ENCODE results near the gene KMT2C. TPM values are rescaled to one million over a fixed set of nuclear protein-coding genes. Genes with fewer than 3 reads are reported as not detected.

KMT2C gene
- total and polyA plus RNA-seq, 2 of the 13 experiments (the other 11 are each of a cell fraction or from before 2014, with no cell fraction given) = 7.1 to 14.4 TPM

- intact Hi-C loops (cut with micrococcal nuclease; ENCODE audit: unreplicated experiment) = no loop called here
- Histone ChIP-seq H2AFZ (ENCODE audit: low read length) (no peak overlapping the region), H3K4me2 (ENCODE audit: low read depth, low read length) (no peak overlapping the region), H3K27ac (ENCODE audit: extremely low read length, insufficient read depth, low read length) (no peak overlapping the region), H3K79me2 (ENCODE audit: insufficient read depth, low read length) (peaks cover 59% of the 10 kb centered on the region), H4K20me1 (ENCODE audit: insufficient read depth, low read length) (0 out of 2 replicates have a peak, but pooled peaks cover 3% of the 10 kb centered on the region), H3K27me3 (ENCODE audit: control insufficient read depth in 1 of 2, insufficient read depth in 2 of 2, low read length in 2 of 2) (no peaks in the 10 kb centered on the region), H3K9ac (ENCODE audit: insufficient read depth, low read depth, low read length) (no peak overlapping the region), H3K4me3 (replicated peaks in 1 of 3; ENCODE audit: insufficient read depth in 1 of 3, low read depth in 2 of 3, low read length in 3 of 3) (no peak overlapping the region), H3K9me3 (ENCODE audit: low read length) (peaks cover 25% of the 10 kb centered on the region), H3K4me1 (ENCODE audit: insufficient read depth, low read length) (no peaks in the 10 kb centered on the region), H3K36me3 (replicated peaks in 1 of 2; ENCODE audit: control insufficient read depth in 1 of 2, insufficient read depth in 2 of 2, low read length in 2 of 2) (no peaks in the 10 kb centered on the region)
- POLR2A ChIA-PET = no interaction called here
- no peak for ATAC-seq
- BruUV-seq (replicated peaks) = no TSS peak
- DNase-seq (ENCODE audit: low spot score) = no peak
- FAIRE-seq = no peak
- TF ChIP-seq, protein P1, sequence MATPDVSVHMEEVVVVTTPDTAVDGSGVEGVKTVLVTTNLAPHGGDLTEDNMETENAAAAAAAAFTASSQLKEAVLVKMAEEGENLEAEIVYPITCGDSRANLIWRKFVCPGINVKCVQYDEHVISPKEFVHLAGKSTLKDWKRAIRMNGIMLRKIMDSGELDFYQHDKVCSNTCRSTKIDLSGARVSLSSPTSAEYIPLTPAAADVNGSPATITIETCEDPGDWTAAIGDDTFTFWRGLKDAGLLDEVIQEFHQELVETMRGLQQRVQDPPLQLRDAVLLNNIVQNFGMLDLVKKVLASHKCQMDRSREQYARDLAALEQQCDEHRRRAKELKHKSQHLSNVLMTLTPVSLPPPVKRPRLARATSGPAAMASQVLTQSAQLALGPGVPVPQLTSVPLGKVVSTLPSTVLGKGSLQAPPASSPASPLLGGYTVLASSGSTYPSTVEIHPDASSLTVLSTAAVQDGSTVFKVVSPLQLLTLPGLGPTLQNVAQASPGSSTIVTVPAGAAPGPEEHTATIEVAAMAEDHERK (CRISPR knock-in tag; IDR thresholded peaks at IDR 0.05; ENCODE audit: low read depth) = no peak
- TF ChIP-seq SETDB1 (CRISPR knock-in tag; IDR thresholded peaks at IDR 0.05; ENCODE audit: borderline replicate concordance) (no peak), ZKSCAN1 (IDR thresholded peaks at IDR 0.05; ENCODE audit: low read length) (no peak), ATM (IDR thresholded peaks at IDR 0.05; ENCODE audit: borderline replicate concordance) (no peak), PAX8 (CRISPR knock-in tag; IDR thresholded peaks at IDR 0.05; ENCODE audit: borderline replicate concordance) (no peak), SOX5 (CRISPR knock-in tag; IDR thresholded peaks at IDR 0.05; ENCODE audit: borderline replicate concordance) (no peak), ARHGAP35 (CRISPR knock-in tag; IDR thresholded peaks at IDR 0.05; ENCODE audit: borderline replicate concordance) (no peak), ZNF446 (CRISPR knock-in tag; IDR thresholded peaks at IDR 0.05) (no peak), ZNF550 (CRISPR knock-in tag; IDR thresholded peaks at IDR 0.05; ENCODE audit: borderline replicate concordance) (no peak), ZNF557 (CRISPR knock-in tag; IDR thresholded peaks at IDR 0.05) (no peak), JUNB (CRISPR knock-in tag; IDR thresholded peaks at IDR 0.05; ENCODE audit: borderline replicate concordance) (no peak), ADNP (CRISPR knock-in tag; IDR thresholded peaks at IDR 0.05) (no peak), TFE3 (CRISPR knock-in tag; IDR thresholded peaks at IDR 0.05) (no peak), LCORL (IDR thresholded peaks at IDR 0.05) (no peak), LCORL (CRISPR knock-in tag; IDR thresholded peaks at IDR 0.05) (no peak)
- TF ChIP-seq, protein P2, sequence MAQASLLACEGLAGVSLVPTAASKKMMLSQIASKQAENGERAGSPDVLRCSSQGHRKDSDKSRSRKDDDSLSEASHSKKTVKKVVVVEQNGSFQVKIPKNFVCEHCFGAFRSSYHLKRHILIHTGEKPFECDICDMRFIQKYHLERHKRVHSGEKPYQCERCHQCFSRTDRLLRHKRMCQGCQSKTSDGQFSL (CRISPR knock-in tag; IDR thresholded peaks at IDR 0.05) = no peak
- TF ChIP-seq, protein P3, sequence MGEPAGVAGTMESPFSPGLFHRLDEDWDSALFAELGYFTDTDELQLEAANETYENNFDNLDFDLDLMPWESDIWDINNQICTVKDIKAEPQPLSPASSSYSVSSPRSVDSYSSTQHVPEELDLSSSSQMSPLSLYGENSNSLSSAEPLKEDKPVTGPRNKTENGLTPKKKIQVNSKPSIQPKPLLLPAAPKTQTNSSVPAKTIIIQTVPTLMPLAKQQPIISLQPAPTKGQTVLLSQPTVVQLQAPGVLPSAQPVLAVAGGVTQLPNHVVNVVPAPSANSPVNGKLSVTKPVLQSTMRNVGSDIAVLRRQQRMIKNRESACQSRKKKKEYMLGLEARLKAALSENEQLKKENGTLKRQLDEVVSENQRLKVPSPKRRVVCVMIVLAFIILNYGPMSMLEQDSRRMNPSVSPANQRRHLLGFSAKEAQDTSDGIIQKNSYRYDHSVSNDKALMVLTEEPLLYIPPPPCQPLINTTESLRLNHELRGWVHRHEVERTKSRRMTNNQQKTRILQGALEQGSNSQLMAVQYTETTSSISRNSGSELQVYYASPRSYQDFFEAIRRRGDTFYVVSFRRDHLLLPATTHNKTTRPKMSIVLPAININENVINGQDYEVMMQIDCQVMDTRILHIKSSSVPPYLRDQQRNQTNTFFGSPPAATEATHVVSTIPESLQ (CRISPR knock-in tag; conservative IDR thresholded peaks at IDR 0.05) = no peak
- CTCF ChIA-PET (ENCODE audit: low intra/inter-chr PET ratio, low total read pairs) = no interaction called here
- in situ Hi-C loops (cut with HindIII; ENCODE audit: extremely low pct_ligation_motif_present, low pct_unique_long_range_greater_than_20kb) = no loop called here
Measured at GRCh38 chr7:152399344-152399743, 36.5 kb downstream of the KMT2C start.
